Measurements from ENCODE around the gene C22orf15. TPM values are rescaled to one million over a fixed set of nuclear protein-coding genes. Genes with fewer than 3 reads are reported as not detected.
A peak's percentile ranks its signal among the peaks of the same experiment; 100 is the strongest.

Gene C22orf15
- total and polyA plus RNA-seq, 4 donors = 0.03 to 0.17 (median 0.12) TPM

DNA sequence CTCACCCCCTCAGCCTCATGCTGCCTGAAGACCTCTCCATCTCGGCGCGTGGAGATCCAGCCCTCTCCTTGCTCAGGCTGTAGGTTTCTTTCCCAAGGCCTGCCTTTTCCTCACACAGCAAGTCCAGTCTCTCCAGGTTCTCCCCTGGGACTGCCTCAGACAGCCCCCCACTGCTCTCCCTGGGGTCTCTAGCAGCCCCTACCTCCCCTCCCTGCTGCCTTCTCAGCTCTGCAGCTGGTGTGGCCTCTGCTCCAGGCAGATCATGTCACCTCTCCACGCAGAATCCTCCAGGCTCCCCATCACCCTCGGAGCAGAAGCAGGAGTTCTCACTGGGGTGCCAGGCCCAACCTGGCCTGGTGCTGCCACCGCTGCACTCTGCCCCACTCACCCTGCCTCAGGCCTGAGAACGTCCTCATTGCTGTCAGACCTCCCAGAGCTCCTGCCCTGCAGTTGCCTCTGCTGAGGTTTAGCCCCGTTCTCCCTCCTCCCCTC, 39.1 kb downstream of the C22orf15 start:
- no peak overlapping the region for H3K27ac ChIP-seq (ENCODE audit: low read depth in 1 of 2, low read length in 2 of 2)
- H3K4me3 ChIP-seq (ENCODE audit: low read depth in 1 of 3, low read length in 3 of 3) = no peak overlapping the region
- H3K36me3 ChIP-seq (ENCODE audit: control insufficient read depth in 4 of 4, insufficient read depth in 3 of 4, low read depth in 1 of 4, low read length in 3 of 4) = peaks cover 9 to 56% (median 28%) of the 10 kb centered on the region in 4 donors
- no peaks in the 10 kb centered on the region for H3K27me3 ChIP-seq (ENCODE audit: control insufficient read depth in 4 of 4, insufficient read depth in 4 of 4, low read length in 3 of 4)
- H3K9ac ChIP-seq (ENCODE audit: low read depth in 1 of 2, low read length in 2 of 2) = no peak overlapping the region
- H3K9me3 ChIP-seq (ENCODE audit: control insufficient read depth in 4 of 4, low read length in 3 of 4) = no peaks in the 10 kb centered on the region
- TF ChIP-seq JUND (IDR thresholded peaks at IDR 0.05) (no peak), RXRA (IDR thresholded peaks at IDR 0.05) (no peak), FOXA2 (IDR thresholded peaks at IDR 0.05) (no peak), HNF4A (conservative IDR thresholded peaks at IDR 0.05) (no peak), REST (IDR thresholded peaks at IDR 0.05) (no peak), HNF4G (IDR thresholded peaks at IDR 0.05) (no peak), FOXA1 (IDR thresholded peaks at IDR 0.05) (no peak), YY1 (IDR thresholded peaks at IDR 0.05) (no peak), SP1 (IDR thresholded peaks at IDR 0.05) (no peak)
- TF ChIP-seq, protein P1, sequence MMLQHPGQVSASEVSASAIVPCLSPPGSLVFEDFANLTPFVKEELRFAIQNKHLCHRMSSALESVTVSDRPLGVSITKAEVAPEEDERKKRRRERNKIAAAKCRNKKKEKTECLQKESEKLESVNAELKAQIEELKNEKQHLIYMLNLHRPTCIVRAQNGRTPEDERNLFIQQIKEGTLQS (IDR thresholded peaks at IDR 0.05) = no peak
- TF ChIP-seq, protein P2, sequence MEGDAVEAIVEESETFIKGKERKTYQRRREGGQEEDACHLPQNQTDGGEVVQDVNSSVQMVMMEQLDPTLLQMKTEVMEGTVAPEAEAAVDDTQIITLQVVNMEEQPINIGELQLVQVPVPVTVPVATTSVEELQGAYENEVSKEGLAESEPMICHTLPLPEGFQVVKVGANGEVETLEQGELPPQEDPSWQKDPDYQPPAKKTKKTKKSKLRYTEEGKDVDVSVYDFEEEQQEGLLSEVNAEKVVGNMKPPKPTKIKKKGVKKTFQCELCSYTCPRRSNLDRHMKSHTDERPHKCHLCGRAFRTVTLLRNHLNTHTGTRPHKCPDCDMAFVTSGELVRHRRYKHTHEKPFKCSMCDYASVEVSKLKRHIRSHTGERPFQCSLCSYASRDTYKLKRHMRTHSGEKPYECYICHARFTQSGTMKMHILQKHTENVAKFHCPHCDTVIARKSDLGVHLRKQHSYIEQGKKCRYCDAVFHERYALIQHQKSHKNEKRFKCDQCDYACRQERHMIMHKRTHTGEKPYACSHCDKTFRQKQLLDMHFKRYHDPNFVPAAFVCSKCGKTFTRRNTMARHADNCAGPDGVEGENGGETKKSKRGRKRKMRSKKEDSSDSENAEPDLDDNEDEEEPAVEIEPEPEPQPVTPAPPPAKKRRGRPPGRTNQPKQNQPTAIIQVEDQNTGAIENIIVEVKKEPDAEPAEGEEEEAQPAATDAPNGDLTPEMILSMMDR (IDR thresholded peaks at IDR 0.05; ENCODE audit: low read depth, low read length, missing input control) = no peak
- TF ChIP-seq, protein P3, sequence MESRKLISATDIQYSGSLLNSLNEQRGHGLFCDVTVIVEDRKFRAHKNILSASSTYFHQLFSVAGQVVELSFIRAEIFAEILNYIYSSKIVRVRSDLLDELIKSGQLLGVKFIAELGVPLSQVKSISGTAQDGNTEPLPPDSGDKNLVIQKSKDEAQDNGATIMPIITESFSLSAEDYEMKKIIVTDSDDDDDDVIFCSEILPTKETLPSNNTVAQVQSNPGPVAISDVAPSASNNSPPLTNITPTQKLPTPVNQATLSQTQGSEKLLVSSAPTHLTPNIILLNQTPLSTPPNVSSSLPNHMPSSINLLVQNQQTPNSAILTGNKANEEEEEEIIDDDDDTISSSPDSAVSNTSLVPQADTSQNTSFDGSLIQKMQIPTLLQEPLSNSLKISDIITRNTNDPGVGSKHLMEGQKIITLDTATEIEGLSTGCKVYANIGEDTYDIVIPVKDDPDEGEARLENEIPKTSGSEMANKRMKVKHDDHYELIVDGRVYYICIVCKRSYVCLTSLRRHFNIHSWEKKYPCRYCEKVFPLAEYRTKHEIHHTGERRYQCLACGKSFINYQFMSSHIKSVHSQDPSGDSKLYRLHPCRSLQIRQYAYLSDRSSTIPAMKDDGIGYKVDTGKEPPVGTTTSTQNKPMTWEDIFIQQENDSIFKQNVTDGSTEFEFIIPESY (IDR thresholded peaks at IDR 0.05) = no peak
- TF ChIP-seq, protein P4, sequence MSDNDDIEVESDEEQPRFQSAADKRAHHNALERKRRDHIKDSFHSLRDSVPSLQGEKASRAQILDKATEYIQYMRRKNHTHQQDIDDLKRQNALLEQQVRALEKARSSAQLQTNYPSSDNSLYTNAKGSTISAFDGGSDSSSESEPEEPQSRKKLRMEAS (IDR thresholded peaks at IDR 0.05) = no peak
- 97% methylated on average over 8 of the region's 8 CpGs for WGBS
- no peak for DNase-seq (ENCODE audit: low spot score)
- H3K4me1 ChIP-seq (ENCODE audit: control insufficient read depth in 4 of 4, insufficient read depth in 4 of 4, low read length in 3 of 4) = peaks cover 3 to 12% (median 9%) of the 10 kb centered on the region in 4 donors

GRCh38 chr22:23803001-23803819, 40.4 kb downstream of the C22orf15 start:
- no peaks in the 10 kb centered on the region for H3K27me3 ChIP-seq (ENCODE audit: control insufficient read depth in 4 of 4, insufficient read depth in 4 of 4, low read length in 3 of 4)
- peak overlapping the region in 1 of 2 donors; percentile 25 for H3K27ac ChIP-seq (ENCODE audit: low read depth in 1 of 2, low read length in 2 of 2)
- peaks cover 3 to 12% (median 9%) of the 10 kb centered on the region in 4 donors for H3K4me1 ChIP-seq (ENCODE audit: control insufficient read depth in 4 of 4, insufficient read depth in 4 of 4, low read length in 3 of 4)
- H3K36me3 ChIP-seq (ENCODE audit: control insufficient read depth in 4 of 4, insufficient read depth in 3 of 4, low read depth in 1 of 4, low read length in 3 of 4) = peaks cover 9 to 53% (median 26%) of the 10 kb centered on the region in 4 donors
- H3K4me3 ChIP-seq (ENCODE audit: low read depth in 1 of 3, low read length in 3 of 3) = no peak overlapping the region
- no peaks in the 10 kb centered on the region for H3K9me3 ChIP-seq (ENCODE audit: control insufficient read depth in 4 of 4, low read length in 3 of 4)
- H3K9ac ChIP-seq (ENCODE audit: low read depth in 1 of 2, low read length in 2 of 2) = no peak overlapping the region
- 76% methylated on average over 21 of the region's 21 CpGs for WGBS
- no peak for DNase-seq (ENCODE audit: low spot score)
- TF ChIP-seq NR2F2 (IDR thresholded peaks at IDR 0.05) (no peak), HNF4A (conservative IDR thresholded peaks at IDR 0.05) (peak; percentile 80 to 93), FOXA2 (IDR thresholded peaks at IDR 0.05) (no peak), RXRA (IDR thresholded peaks at IDR 0.05) (peak in 1 of 2 donors; percentile 47), FOXA1 (IDR thresholded peaks at IDR 0.05) (no peak), HNF4G (IDR thresholded peaks at IDR 0.05) (peak; percentile 77), GABPA (IDR thresholded peaks at IDR 0.05 in 1 of 2, conservative IDR thresholded peaks at IDR 0.05 in 1 of 2) (no peak), TAF1 (conservative IDR thresholded peaks at IDR 0.05) (no peak), YY1 (IDR thresholded peaks at IDR 0.05) (no peak), RAD21 (IDR thresholded peaks at IDR 0.05) (no peak), SP1 (IDR thresholded peaks at IDR 0.05) (peak; percentile 66)
- TF ChIP-seq, protein P1 (IDR thresholded peaks at IDR 0.05) = no peak
- TF ChIP-seq, protein P4 (IDR thresholded peaks at IDR 0.05) = no peak
- TF ChIP-seq, protein P3 (IDR thresholded peaks at IDR 0.05) = no peak
